Stomach (tissue), 9 donors: Measurements from ENCODE around the gene TXNDC12. TPM values are rescaled to one million over a fixed set of nuclear protein-coding genes. Genes with fewer than 3 reads are reported as not detected.

ENCODE experiments used
- DNase-seq, 2 donors: peaks; one replicate each; pipeline versions ENCODE4 v3.0.0 to v3.0.0-alpha.2; 2013 to 2019
- H3K27ac ChIP-seq, 5 donors: fragments of 200-600 bp in 4 of 5; sonication (generic) in 4 of 5; one replicate each; pipeline ENCODE4 v1.5.1; 2013 to 2019; ENCODE audit warnings: mild to moderate bottlenecking in 1 of 5, moderate library complexity in 1 of 5
- H3K27me3 ChIP-seq, 3 donors: fragments of 200-600 bp; sonication (generic); one replicate each; pipeline ENCODE4 v1.5.1; 2017 to 2019; ENCODE audit warnings: mixed run types in 1 of 3
- H3K36me3 ChIP-seq, 4 donors: fragments of 200-600 bp; sonication (generic); 1 replicate in 3 of 4; 2 replicates in 1 of 4; pipeline ENCODE4 v1.5.1; 2016 to 2019
- H3K4me1 ChIP-seq, 4 donors: fragments of 200-600 bp; sonication (generic); one replicate each; pipeline ENCODE4 v1.5.1; 2016 to 2019
- H3K4me3 ChIP-seq, 4 donors: fragments of 200-600 bp; sonication (generic) in 3 of 4; one replicate each; pipeline ENCODE4 v1.5.1; 2016 to 2019; ENCODE audit warnings: mild to moderate bottlenecking in 1 of 4
- H3K9me3 ChIP-seq, 4 donors: fragments of 200-600 bp; sonication (generic); one replicate each; pipeline ENCODE4 v1.5.1; 2016 to 2019
- CTCF ChIP-seq, 7 experiments: fragments of 450-650 bp in 4 of 7; fragments of 200-600 bp in 3 of 7; sonication (generic) in 3 of 7; IDR thresholded peaks; one replicate each; pipeline ENCODE4 v1.5.1; 2016 to 2019; ENCODE audit warnings: antibody characterized with exemption in 7 of 7, control low read depth in 2 of 7, mild to moderate bottlenecking in 1 of 7
- EP300 ChIP-seq: sonication (generic); formaldehyde crosslinking; IDR thresholded peaks from one replicate; pipeline ENCODE4 v1.6.1; 2017; ENCODE audit warnings: antibody characterized with exemption
- POLR2A ChIP-seq, 4 donors: fragments of 450-650 bp; IDR thresholded peaks; one replicate each; pipeline ENCODE4 v1.6.1; 2016; ENCODE audit warnings: antibody characterized with exemption in 4 of 4, control low read depth in 2 of 4, mild to moderate bottlenecking in 1 of 4, moderate library complexity in 1 of 4
- POLR2AphosphoS5 ChIP-seq, 3 donors: sonication (generic); formaldehyde crosslinking; IDR thresholded peaks; one replicate each; pipeline ENCODE4 v1.6.1; 2016; ENCODE audit warnings: antibody characterized with exemption in 3 of 3
- whole genome bisulfite sequencing, 5 donors: extraction: QIAGEN DNeasy Blood & Tissue Kit in 3 of 5; methylation state at CpG; one replicate each; pipeline versions ENCODE4 v1.1.5 to v1.1.7; 2013 to 2018; 5-methylcytosine and 5-hydroxymethylcytosine counted together
- intact Hi-C: fragments of 100-400 bp; cut with DNase I; formaldehyde crosslinking; loops from one replicate; pipeline ENCODE4 v1.15.1; 2023; ENCODE audit warnings: low total_unique reads
- polyA plus RNA-seq, 3 donors: library from polyadenylated mRNA; stranded (reverse); fragments of 200-250 nt; gene quantifications; one replicate each; pipeline ENCODE4 v1.2.3, GENCODE V29; 2013
- total RNA-seq, 5 donors: library from RNA; depleted of rRNA; stranded (reverse); fragments of >200 nt; gene quantifications; one replicate each; pipeline versions ENCODE4 v1.1.0 to v1.2.3, GENCODE V29; 2014 to 2016
- donor health status: healthy with polysubstance abuse.
- donor health status: Bipolar disorder and iron deficiency.
- donor health status: healthy.

The TXNDC12 gene
- total and polyA plus RNA-seq, 8 donors = 12.5 to 51.6 (median 23.5) TPM

GRCh38 chr1:52037909-52038308 lies 17.1 kb downstream of the TXNDC12 start:
- Histone ChIP-seq H3K36me3 (peaks cover 7 to 51% (median 48%) of the 10 kb centered on the region in 4 donors), H3K4me1 (peaks cover 0 to 17% (median 6%) of the 10 kb centered on the region in 4 donors), H3K9me3 (no peaks in the 10 kb centered on the region), H3K27me3 (no peaks in the 10 kb centered on the region), H3K4me3 (no peak overlapping the region), H3K27ac (no peak overlapping the region)
- TF ChIP-seq EP300 = no peak
- intact Hi-C loops = no loop called here
- WGBS, 5 donors = 93 to 100% (median 95%) methylated on average over 1 of the region's 1 CpG
- no peak for DNase-seq

DNA sequence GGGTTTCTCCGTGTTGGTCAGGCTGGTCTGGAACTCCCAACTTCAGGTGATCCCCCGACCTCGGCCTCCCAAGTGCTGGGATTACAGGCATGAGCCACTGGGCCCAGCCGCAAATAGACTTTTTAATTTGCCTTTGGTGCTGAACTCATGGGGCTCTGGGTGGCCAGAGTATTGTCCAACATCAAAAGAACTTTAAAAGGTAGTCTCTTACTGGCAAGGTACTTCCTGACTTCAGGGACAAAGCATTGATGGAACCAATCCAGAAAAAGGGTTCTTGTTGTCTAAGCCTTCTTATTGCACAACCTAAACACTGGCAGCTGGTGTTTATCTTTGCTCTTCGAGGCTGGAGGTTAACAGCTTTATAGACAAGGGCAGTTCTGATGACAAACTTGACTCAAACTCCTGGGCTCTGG lies 17.6 kb downstream of the TXNDC12 start:
- Histone ChIP-seq H3K27me3 (no peaks in the 10 kb centered on the region), H3K4me3 (no peak overlapping the region), H3K27ac (no peak overlapping the region), H3K9me3 (no peaks in the 10 kb centered on the region), H3K4me1 (peaks cover 5 to 22% (median 11%) of the 10 kb centered on the region in 4 donors), H3K36me3 (peaks cover 7 to 51% (median 48%) of the 10 kb centered on the region in 4 donors)
- 76 to 84% (median 82%) methylated on average over 5 of the region's 5 CpGs for WGBS, 5 donors
- TF ChIP-seq POLR2AphosphoS5 (IDR thresholded peaks at IDR 0.05) (peak in 1 of 3 donors; percentile 16), POLR2A (IDR thresholded peaks at IDR 0.05) (no peak)
- intact Hi-C loops = no loop called here
- DNase-seq = peak in 1 of 2 donors; percentile 10

GRCh38 chr1:52034050-52034384 lies 21.0 kb downstream of the TXNDC12 start:
- TF ChIP-seq EP300 = no peak
- no peak for TF ChIP-seq POLR2AphosphoS5 (IDR thresholded peaks at IDR 0.05)
- TF ChIP-seq POLR2A (IDR thresholded peaks at IDR 0.05) = no peak
- TF ChIP-seq CTCF (IDR thresholded peaks at IDR 0.05) = no peak
- H3K4me3 ChIP-seq = peak overlapping the region; percentile 70 to 86 (median 81)
- peaks cover 20 to 56% (median 44%) of the 10 kb centered on the region in 4 donors for H3K4me1 ChIP-seq
- no peak for DNase-seq
- H3K9me3 ChIP-seq = no peaks in the 10 kb centered on the region
- peak overlapping the region in 4 of 5 donors; percentile 90 to 94 (median 92) for H3K27ac ChIP-seq
- H3K27me3 ChIP-seq = no peaks in the 10 kb centered on the region
- 94 to 99% (median 97%) methylated on average over 2 of the region's 2 CpGs for WGBS, 5 donors
- H3K36me3 ChIP-seq = peaks cover under 1 to 24% (median 21%) of the 10 kb centered on the region in 4 donors
- intact Hi-C loops = no loop called here

GRCh38 chr1:52033190-52034049 lies 21.6 kb downstream of the TXNDC12 start, which contains the start of gene KTI12:
Gene KTI12, minus strand, starts transcription at chr1:52033810. Its CDS starts 49 bp downstream, at chr1:52033761.
- intact Hi-C loops = no loop called here
- DNase-seq = peak; percentile 87 to 97

GRCh38 chr1:52032785-52033131 lies 22.2 kb downstream of the TXNDC12 start:
- peaks cover 0 to 19% (median 12%) of the 10 kb centered on the region in 4 donors for H3K36me3 ChIP-seq
- H3K4me3 ChIP-seq = peak overlapping the region; percentile 70 to 86 (median 81)
- TF ChIP-seq POLR2AphosphoS5 (IDR thresholded peaks at IDR 0.05) (no peak), POLR2A (IDR thresholded peaks at IDR 0.05) (no peak), CTCF (IDR thresholded peaks at IDR 0.05) (no peak), EP300 (no peak)
- H3K4me1 ChIP-seq = peaks cover 28 to 60% (median 48%) of the 10 kb centered on the region in 4 donors
- DNase-seq = peak; percentile 44 to 65
- no peaks in the 10 kb centered on the region for H3K9me3 ChIP-seq
- intact Hi-C loops = no loop called here
- peak overlapping the region; percentile 90 to 94 (median 92) for H3K27ac ChIP-seq
- no peaks in the 10 kb centered on the region for H3K27me3 ChIP-seq
- 2 to 6% (median 4%) methylated on average over 22 to 24 of the region's 24 CpGs for WGBS, 5 donors

More at GRCh38 chr1:52033190-52034049, 21.6 kb downstream of the TXNDC12 start, which contains the start of gene KTI12:
- peaks cover 26 to 61% (median 48%) of the 10 kb centered on the region in 4 donors for H3K4me1 ChIP-seq
- no peaks in the 10 kb centered on the region for H3K9me3 ChIP-seq
- H3K4me3 ChIP-seq = peak within 1 kb of the TSS; percentile 70 to 86 (median 81)
- WGBS, 5 donors = 2 to 3% (median 3%) methylated on average over 55 to 78 of the region's 78 CpGs
- no peak for TF ChIP-seq POLR2A (IDR thresholded peaks at IDR 0.05)
- TF ChIP-seq EP300 = no peak
- peak; percentile 73 to 94 (median 90) for TF ChIP-seq POLR2AphosphoS5 (IDR thresholded peaks at IDR 0.05)
- H3K27me3 ChIP-seq = no peaks in the 10 kb centered on the region
- H3K36me3 ChIP-seq = peaks cover 0 to 20% (median 17%) of the 10 kb centered on the region in 4 donors
- H3K27ac ChIP-seq = peak within 1 kb of the TSS; percentile 90 to 94 (median 92)
